Keratinocyte (primary cell): Measurements from ENCODE around the gene FNDC3B. TPM values are rescaled to one million over a fixed set of nuclear protein-coding genes. Genes with fewer than 3 reads are reported as not detected.

Experiments
- DNase-seq: peaks from one replicate; pipeline ENCODE4 v3.0.0-alpha.2; 2011; ENCODE audit warnings: low read depth, missing footprints, low spot score
- FAIRE-seq: peaks from 2 replicates; lab custom pipeline; 2011; peaks lifted over from hg19 to GRCh38; lab: Jason Lieb, UNC
- H2AFZ ChIP-seq: 2 replicates; pipeline ENCODE4 v1.6.0; 2012; ENCODE audit warnings: low read length, control low read depth, inconsistent platforms; ENCODE audit not compliant: control insufficient read depth
- H3K27ac ChIP-seq: 2 replicates; pipeline ENCODE4 v1.5.1; 2011; ENCODE audit warnings: low read length; ENCODE audit not compliant: control insufficient read depth, insufficient read depth
- H3K27me3 ChIP-seq: 3 replicates; pipeline ENCODE4 v1.6.0; 2011; ENCODE audit warnings: low read length; ENCODE audit not compliant: control insufficient read depth, insufficient read depth; ENCODE audit errors: extremely low read depth
- H3K36me3 ChIP-seq, 2 experiments: 2 replicates in 1 of 2; 3 replicates in 1 of 2; pipeline ENCODE4 v1.5.1; 2011; ENCODE audit warnings: low read length in 2 of 2, mild to moderate bottlenecking in 1 of 2; ENCODE audit not compliant: control insufficient read depth in 2 of 2, insufficient read depth in 2 of 2; ENCODE audit errors: extremely low read depth in 1 of 2
- H3K4me1 ChIP-seq: 3 replicates; pipeline ENCODE4 v1.5.1; 2011; ENCODE audit warnings: low read length; ENCODE audit not compliant: control insufficient read depth, insufficient read depth; ENCODE audit errors: extremely low read depth
- H3K4me2 ChIP-seq: 3 replicates; pipeline ENCODE4 v1.6.0; 2011; ENCODE audit warnings: low read depth, low read length; ENCODE audit not compliant: control insufficient read depth, insufficient read depth; ENCODE audit errors: extremely low read depth
- H3K4me3 ChIP-seq, 3 experiments: fragments of 200-600 bp in 1 of 3; sonication (generic) in 1 of 3; 2 replicates in 2 of 3; 3 replicates in 1 of 3; pipeline ENCODE4 v1.5.1; 2011 to 2016; ENCODE audit warnings: low read length in 3 of 3, mild to moderate bottlenecking in 3 of 3, control low read depth in 2 of 3, inconsistent platforms in 1 of 3, low read depth in 1 of 3, mixed read lengths in 1 of 3, mixed run types in 1 of 3, moderate library complexity in 1 of 3; ENCODE audit not compliant: control insufficient read depth in 2 of 3, insufficient read depth in 2 of 3; ENCODE audit errors: extremely low read depth in 1 of 3
- H3K79me2 ChIP-seq: 2 replicates; pipeline ENCODE4 v1.6.0; 2012; ENCODE audit warnings: low read length; ENCODE audit not compliant: control insufficient read depth, insufficient read depth
- H3K9ac ChIP-seq: 3 replicates; pipeline ENCODE4 v1.6.0; 2011; ENCODE audit warnings: low read length; ENCODE audit not compliant: control insufficient read depth, insufficient read depth; ENCODE audit errors: extremely low read depth
- H3K9me1 ChIP-seq: 3 replicates; pipeline ENCODE4 v1.6.0; 2011; ENCODE audit warnings: low read length; ENCODE audit not compliant: control insufficient read depth, insufficient read depth; ENCODE audit errors: extremely low read depth
- H3K9me3 ChIP-seq: 2 replicates; pipeline ENCODE4 v1.5.1; 2012; ENCODE audit warnings: low read depth, low read length; ENCODE audit not compliant: control insufficient read depth
- H4K20me1 ChIP-seq: 3 replicates; pipeline ENCODE4 v1.6.0; 2011; ENCODE audit warnings: low read length; ENCODE audit not compliant: control insufficient read depth, insufficient read depth; ENCODE audit errors: extremely low read depth
- CTCF ChIP-seq, 3 experiments: IDR thresholded peaks in 1 of 3; conservative IDR thresholded peaks in 1 of 3; optimal IDR thresholded peaks in 1 of 3; 2 replicates in 2 of 3; 3 replicates in 1 of 3; pipeline versions ENCODE3 to v1.5.1; 2011; ENCODE audit warnings: low read length in 3 of 3, mild to moderate bottlenecking in 3 of 3, moderate library complexity in 2 of 3, control low read depth in 1 of 3, inconsistent platforms in 1 of 3; ENCODE audit not compliant: insufficient read depth in 2 of 3; ENCODE audit errors: extremely low read depth in 1 of 3
- EZH2 ChIP-seq: IDR thresholded peaks from one replicate; pipeline ENCODE4 v1.6.1; 2012; ENCODE audit warnings: inconsistent platforms, mild to moderate bottlenecking, low read length, moderate library complexity
- dilution Hi-C: fragments of 300-500 bp; cut with MboI; formaldehyde crosslinking; loops from one replicate; pipeline ENCODE4 v1.7.0; 2020; ENCODE audit warnings: low sequenced_read_pairs; ENCODE audit not compliant: extremely low pct_ligation_motif_present
- polyA plus RNA-seq, 5 experiments: library from polyadenylated mRNA; depleted of rRNA in 3 of 5; stranded (reverse) in 3 of 5; stranded (forward) in 1 of 5; unstranded in 1 of 5; fragments of >200 nt; gene quantifications; 1 replicate in 1 of 5; 2 replicates in 3 of 5; 3 replicates in 1 of 5; pipeline versions ENCODE4 v1.2.1 to v1.2.3, GENCODE V29; 2011 to 2012; ENCODE audit warnings: missing spikeins in 2 of 5, low read depth in 1 of 5, low replicate concordance in 1 of 5

The FNDC3B gene
- polyA plus RNA-seq, 1 donor (not counting 4 experiments of a cell fraction or from before 2014, with no cell fraction given) = 31.4 TPM

GRCh38 chr3:172317481-172317880, 278.1 kb downstream of the FNDC3B start:
- H4K20me1 ChIP-seq = peaks cover 3% of the 10 kb centered on the region
- no peaks in the 10 kb centered on the region for H3K9me3 ChIP-seq
- H3K79me2 ChIP-seq = no peaks in the 10 kb centered on the region
- no peaks in the 10 kb centered on the region for H3K27me3 ChIP-seq
- no peak overlapping the region for H2AFZ ChIP-seq
- FAIRE-seq = peak; percentile 9
- peak overlapping the region; percentile 81 for H3K27ac ChIP-seq
- peaks cover 2% of the 10 kb centered on the region for H3K9me1 ChIP-seq
- H3K9ac ChIP-seq = peak overlapping the region; percentile 28
- TF ChIP-seq CTCF (optimal IDR thresholded peaks at IDR 0.05 in 1 of 3, IDR thresholded peaks at IDR 0.05 in 1 of 3, conservative IDR thresholded peaks at IDR 0.05 in 1 of 3; ENCODE audit: extremely low read depth in 1 of 3, insufficient read depth in 2 of 3, low read length in 3 of 3) (no peak), EZH2 (no peak)
- no peak for DNase-seq
- H3K4me1 ChIP-seq = peaks cover 37% of the 10 kb centered on the region
- dilution Hi-C loops = no loop called here
- peaks cover 13 to 26% of the 10 kb centered on the region in 2 experiments for H3K36me3 ChIP-seq
- peak overlapping the region; percentile 83 for H3K4me2 ChIP-seq
- no peak overlapping the region for H3K4me3 ChIP-seq

- no peaks in the 10 kb centered on the region for H4K20me1 ChIP-seq
- FAIRE-seq = peak; percentile 90
- H3K4me1 ChIP-seq = peaks cover 32% of the 10 kb centered on the region
- peak overlapping the region in 2 of 3 experiments; percentile 28 to 36 for H3K4me3 ChIP-seq
- peak overlapping the region; percentile 65 for H3K9ac ChIP-seq
- dilution Hi-C loops = no loop called here
- no peak for TF ChIP-seq CTCF (optimal IDR thresholded peaks at IDR 0.05 in 1 of 3, IDR thresholded peaks at IDR 0.05 in 1 of 3, conservative IDR thresholded peaks at IDR 0.05 in 1 of 3; ENCODE audit: extremely low read depth in 1 of 3, insufficient read depth in 2 of 3, low read length in 3 of 3)
- no peak for TF ChIP-seq EZH2
- H3K4me2 ChIP-seq = peak overlapping the region; percentile 83
- no peaks in the 10 kb centered on the region for H3K79me2 ChIP-seq
- H2AFZ ChIP-seq = no peak overlapping the region
- no peaks in the 10 kb centered on the region for H3K9me3 ChIP-seq
- H3K27me3 ChIP-seq = no peaks in the 10 kb centered on the region
- peak overlapping the region; percentile 81 for H3K27ac ChIP-seq
- peak; percentile 13 for DNase-seq
- peaks cover 2% of the 10 kb centered on the region for H3K9me1 ChIP-seq
- H3K36me3 ChIP-seq = peaks cover 14 to 22% of the 10 kb centered on the region in 2 experiments
Observed at GRCh38 chr3:172317984-172318383, 278.6 kb downstream of the FNDC3B start.
